ENCODE measurements around the gene VWA1. TPM values are rescaled to one million over a fixed set of nuclear protein-coding genes. Genes with fewer than 3 reads are reported as not detected.
"Not testable (repeated sequence)": the region's sequence is repeated elsewhere in the genome, so short reads cannot be mapped to it uniquely, and the experiment has no call there.

VWA1 gene
- total RNA-seq, 2 experiments from 2014 or later: not detected

DNA sequence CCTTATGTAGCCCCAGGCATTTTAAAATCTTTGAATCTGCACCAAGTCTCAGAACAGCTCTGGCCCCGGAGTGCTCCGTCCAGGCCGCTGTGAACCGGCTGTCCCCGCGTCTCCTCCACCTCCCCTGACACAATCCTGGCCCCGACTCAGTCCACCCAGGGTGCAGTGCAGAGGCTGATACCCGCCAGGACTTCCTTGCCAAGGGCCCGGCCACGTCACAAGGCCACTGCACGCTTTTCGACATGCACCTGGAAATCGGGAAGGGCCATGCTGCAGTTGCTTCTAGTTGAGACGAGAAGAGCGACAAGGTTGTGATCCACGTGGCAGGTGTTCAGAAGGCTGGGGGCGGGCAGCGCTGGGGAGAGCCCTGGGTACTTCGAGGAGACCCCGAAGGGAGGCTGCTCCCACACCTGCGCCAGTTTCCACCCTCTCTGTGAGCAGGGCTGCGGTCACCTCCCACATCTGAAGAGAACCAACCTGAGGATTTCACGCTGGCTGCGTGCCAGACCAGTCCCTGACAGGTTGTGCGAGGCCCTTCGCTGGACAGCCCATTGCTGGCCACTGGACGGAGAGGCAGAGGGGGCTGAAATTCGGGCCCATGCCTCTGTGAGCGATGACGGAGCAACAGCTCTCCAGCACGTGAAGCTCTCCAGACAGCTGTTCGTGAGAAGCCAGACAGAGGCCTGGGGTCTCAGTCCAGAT is 6.7 kb downstream of the VWA1 start:
- H3K4me2 ChIP-seq (ENCODE audit: low read length): no peak overlapping the region
- POLR2A ChIA-PET: no interaction called here
- H3K4me3 ChIP-seq (ENCODE audit: low read depth, low read length, poor library complexity, severe bottlenecking): no peak overlapping the region
- H3K9me3 ChIP-seq (ENCODE audit: low read length): no peaks in the 10 kb centered on the region
- no peaks in the 10 kb centered on the region for H4K20me1 ChIP-seq (ENCODE audit: insufficient read depth, low read length)
- no peak for DNase-seq (ENCODE audit: low spot score)
- H3K4me1 ChIP-seq (ENCODE audit: insufficient read depth, low read length, poor library complexity, severe bottlenecking): no peaks in the 10 kb centered on the region
- H2AFZ ChIP-seq (ENCODE audit: low read length): no peak overlapping the region
- no peaks in the 10 kb centered on the region for H3K9me2 ChIP-seq (ENCODE audit: insufficient read depth, low read length)
- BruUV-seq (replicated peaks): no TSS peak
- H3K79me2 ChIP-seq (ENCODE audit: insufficient read depth, low read depth, low read length): no peaks in the 10 kb centered on the region
- H3K36me3 ChIP-seq (ENCODE audit: insufficient read depth, low read length): no peaks in the 10 kb centered on the region
- TF ChIP-seq, protein P1, sequence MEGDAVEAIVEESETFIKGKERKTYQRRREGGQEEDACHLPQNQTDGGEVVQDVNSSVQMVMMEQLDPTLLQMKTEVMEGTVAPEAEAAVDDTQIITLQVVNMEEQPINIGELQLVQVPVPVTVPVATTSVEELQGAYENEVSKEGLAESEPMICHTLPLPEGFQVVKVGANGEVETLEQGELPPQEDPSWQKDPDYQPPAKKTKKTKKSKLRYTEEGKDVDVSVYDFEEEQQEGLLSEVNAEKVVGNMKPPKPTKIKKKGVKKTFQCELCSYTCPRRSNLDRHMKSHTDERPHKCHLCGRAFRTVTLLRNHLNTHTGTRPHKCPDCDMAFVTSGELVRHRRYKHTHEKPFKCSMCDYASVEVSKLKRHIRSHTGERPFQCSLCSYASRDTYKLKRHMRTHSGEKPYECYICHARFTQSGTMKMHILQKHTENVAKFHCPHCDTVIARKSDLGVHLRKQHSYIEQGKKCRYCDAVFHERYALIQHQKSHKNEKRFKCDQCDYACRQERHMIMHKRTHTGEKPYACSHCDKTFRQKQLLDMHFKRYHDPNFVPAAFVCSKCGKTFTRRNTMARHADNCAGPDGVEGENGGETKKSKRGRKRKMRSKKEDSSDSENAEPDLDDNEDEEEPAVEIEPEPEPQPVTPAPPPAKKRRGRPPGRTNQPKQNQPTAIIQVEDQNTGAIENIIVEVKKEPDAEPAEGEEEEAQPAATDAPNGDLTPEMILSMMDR (conservative IDR thresholded peaks at IDR 0.05; ENCODE audit: low read length): no peak
- no peak for TF ChIP-seq EZH2phosphoT487 (IDR thresholded peaks at IDR 0.05; ENCODE audit: borderline replicate concordance, low read depth, low read length)
- CTCF ChIA-PET (ENCODE audit: unreplicated experiment): no interaction called here
- intact Hi-C loops (cut with micrococcal nuclease; ENCODE audit: unreplicated experiment): loop anchor here (5.0 kb wide), 1 partner anchor 60 kb away; no protein-coding TSS in a partner anchor
- no peak overlapping the region for H3K27ac ChIP-seq (ENCODE audit: low read depth, low read length, poor library complexity, severe bottlenecking)

DNA sequence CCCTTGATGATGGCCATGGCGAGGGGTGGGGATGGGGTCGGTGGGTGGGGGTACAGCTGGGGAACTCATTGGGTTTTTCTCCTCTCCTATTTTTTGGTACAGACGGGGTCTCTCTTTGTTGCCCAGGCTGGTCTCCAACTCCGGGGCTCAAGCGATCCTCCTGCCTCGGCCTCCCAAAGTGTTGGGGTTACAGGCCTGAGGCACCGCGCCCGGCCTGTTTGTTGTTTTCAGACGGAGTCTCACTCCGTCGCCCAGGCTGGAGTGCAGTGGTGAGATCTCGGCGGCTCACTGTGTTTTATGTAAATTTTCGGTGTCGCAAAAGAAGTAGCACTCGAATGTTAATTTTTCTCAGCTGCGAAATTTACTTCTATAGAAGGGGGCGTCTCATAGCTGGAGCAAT is 11.1 kb downstream of the VWA1 start:
- POLR2A ChIA-PET; H3K9me2 ChIP-seq (ENCODE audit: insufficient read depth, low read length); H3K4me3 ChIP-seq (ENCODE audit: low read depth, low read length, poor library complexity, severe bottlenecking); H4K20me1 ChIP-seq (ENCODE audit: insufficient read depth, low read length); H2AFZ ChIP-seq (ENCODE audit: low read length); H3K9me3 ChIP-seq (ENCODE audit: low read length); DNase-seq (ENCODE audit: low spot score); intact Hi-C loops (cut with micrococcal nuclease; ENCODE audit: unreplicated experiment); H3K79me2 ChIP-seq (ENCODE audit: insufficient read depth, low read depth, low read length); CTCF ChIA-PET (ENCODE audit: unreplicated experiment); BruUV-seq (replicated peaks); H3K27ac ChIP-seq (ENCODE audit: low read depth, low read length, poor library complexity, severe bottlenecking); H3K4me1 ChIP-seq (ENCODE audit: insufficient read depth, low read length, poor library complexity, severe bottlenecking); H3K36me3 ChIP-seq (ENCODE audit: insufficient read depth, low read length); H3K4me2 ChIP-seq (ENCODE audit: low read length): not testable (repeated sequence)

DNA sequence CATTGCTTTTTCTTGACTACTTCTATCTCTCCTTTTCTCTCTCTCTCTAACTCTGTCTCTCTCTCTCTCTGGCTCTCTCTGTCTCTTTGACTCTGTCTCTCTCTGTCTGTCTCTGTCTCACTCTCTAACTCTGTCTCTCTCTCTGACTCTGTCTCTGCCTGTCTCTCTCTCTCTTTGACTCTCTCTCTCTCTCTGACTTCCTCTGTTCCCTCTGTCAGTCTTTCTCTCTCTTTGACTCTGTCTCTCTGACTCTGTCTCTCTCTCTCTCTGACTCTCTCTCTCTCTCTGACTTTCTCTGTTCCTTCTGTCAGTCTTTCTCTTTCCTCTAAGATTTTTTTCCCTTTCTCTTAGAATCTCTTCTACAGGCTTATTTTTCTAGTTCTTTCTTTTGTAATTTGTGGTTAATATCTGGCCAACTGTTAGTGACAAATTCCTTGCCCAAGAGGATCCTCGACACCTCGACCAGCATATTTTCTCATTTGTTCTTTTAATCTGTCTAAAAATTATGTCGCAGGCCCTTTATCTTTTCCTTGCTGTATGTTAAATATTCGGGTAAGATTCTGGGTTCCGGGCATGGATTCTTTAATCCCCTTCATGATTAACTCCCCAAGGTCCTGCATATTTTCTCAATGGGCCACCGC is 13.7 kb downstream of the VWA1 start, which contains the start of gene ATAD3C:
Gene ATAD3C, plus strand, starts transcription at position 591 of the 641 bp plus-strand sequence. CDS start 995 bp downstream, outside the sequence.
- H3K4me3 ChIP-seq (ENCODE audit: low read depth, low read length, poor library complexity, severe bottlenecking): no peak within 1 kb of the TSS
- H3K4me1 ChIP-seq (ENCODE audit: insufficient read depth, low read length, poor library complexity, severe bottlenecking): no peaks in the 10 kb centered on the region
- H3K4me2 ChIP-seq (ENCODE audit: low read length): no peak within 1 kb of the TSS
- no peak within 1 kb of the TSS for H2AFZ ChIP-seq (ENCODE audit: low read length)
- intact Hi-C loops (cut with micrococcal nuclease; ENCODE audit: unreplicated experiment): no loop called here
- H3K27ac ChIP-seq (ENCODE audit: low read depth, low read length, poor library complexity, severe bottlenecking): no peak within 1 kb of the TSS
- H4K20me1 ChIP-seq (ENCODE audit: insufficient read depth, low read length): no peaks in the 10 kb centered on the region
- H3K9me2 ChIP-seq (ENCODE audit: insufficient read depth, low read length): no peaks in the 10 kb centered on the region
- no TSS peak for BruUV-seq (replicated peaks)
- ChIA-PET POLR2A (no interaction called here), CTCF (ENCODE audit: unreplicated experiment) (no interaction called here)
- TF ChIP-seq, protein P1 (conservative IDR thresholded peaks at IDR 0.05; ENCODE audit: low read length): no peak
- no peak for TF ChIP-seq EZH2phosphoT487 (IDR thresholded peaks at IDR 0.05; ENCODE audit: borderline replicate concordance, low read depth, low read length)
- no peaks in the 10 kb centered on the region for H3K9me3 ChIP-seq (ENCODE audit: low read length)
- no peaks in the 10 kb centered on the region for H3K36me3 ChIP-seq (ENCODE audit: insufficient read depth, low read length)
- DNase-seq (ENCODE audit: low spot score): no peak
- no peaks in the 10 kb centered on the region for H3K79me2 ChIP-seq (ENCODE audit: insufficient read depth, low read depth, low read length)

DNA sequence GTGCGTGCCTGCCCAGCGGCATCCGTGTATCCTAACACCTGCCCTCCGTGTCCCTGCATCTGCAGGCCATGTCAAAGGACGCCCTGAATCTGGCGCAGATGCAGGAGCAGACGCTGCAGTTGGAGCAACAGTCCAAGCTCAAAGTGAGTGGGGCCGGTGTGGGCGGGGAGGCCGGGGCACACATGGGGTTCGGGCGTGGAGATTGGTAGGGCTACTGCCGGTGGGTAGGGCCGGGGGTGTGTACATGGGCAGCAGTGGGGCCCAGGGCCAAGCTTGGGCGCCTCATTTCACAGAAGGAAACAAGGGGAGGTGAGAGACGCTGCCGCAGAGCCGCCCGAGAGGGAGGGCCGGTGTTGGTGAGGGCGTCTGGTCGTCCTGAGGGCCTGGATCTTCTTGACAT is 15.1 kb downstream of the VWA1 start:
- H3K4me3 ChIP-seq (ENCODE audit: low read depth, low read length, poor library complexity, severe bottlenecking); POLR2A ChIA-PET; H3K9me3 ChIP-seq (ENCODE audit: low read length); H3K36me3 ChIP-seq (ENCODE audit: insufficient read depth, low read length); H3K79me2 ChIP-seq (ENCODE audit: insufficient read depth, low read depth, low read length); H3K4me2 ChIP-seq (ENCODE audit: low read length); H4K20me1 ChIP-seq (ENCODE audit: insufficient read depth, low read length); DNase-seq (ENCODE audit: low spot score); intact Hi-C loops (cut with micrococcal nuclease; ENCODE audit: unreplicated experiment); H3K9me2 ChIP-seq (ENCODE audit: insufficient read depth, low read length); BruUV-seq (replicated peaks); H3K4me1 ChIP-seq (ENCODE audit: insufficient read depth, low read length, poor library complexity, severe bottlenecking); H2AFZ ChIP-seq (ENCODE audit: low read length); H3K27ac ChIP-seq (ENCODE audit: low read depth, low read length, poor library complexity, severe bottlenecking): not testable (repeated sequence)
- CTCF ChIA-PET (ENCODE audit: unreplicated experiment): interaction anchor here (1.0 kb wide), 1 partner anchor 54 kb away, joined by 3 read pairs; no protein-coding TSS in a partner anchor

All from OCI-LY7 (cell line).